GM12878 (cell line): Measurements from ENCODE around the gene LEMD3. TPM values are rescaled to one million over a fixed set of nuclear protein-coding genes. Genes with fewer than 3 reads are reported as not detected.

Experiments
- CBX5 ChIP-seq: sonication (generic); IDR thresholded peaks from 2 replicates; pipeline ENCODE4 v1.6.1; 2016; ENCODE audit warnings: low read depth, moderate library complexity, mild to moderate bottlenecking, inconsistent platforms
- CEBPB ChIP-seq, 2 experiments: fragments of 150-350 bp in 1 of 2; IDR thresholded peaks; 2 replicates each; pipeline ENCODE4 v1.6.1; 2012 to 2014; ENCODE audit warnings: low read depth in 2 of 2, low read length in 2 of 2, borderline replicate concordance in 1 of 2, inconsistent platforms in 1 of 2
- CREB1 ChIP-seq: IDR thresholded peaks from 2 replicates; pipeline ENCODE4 v1.6.1; 2012; ENCODE audit warnings: low read depth, mild to moderate bottlenecking, inconsistent platforms
- DPF2 ChIP-seq: fragments of 450-650 bp; IDR thresholded peaks from 2 replicates; pipeline ENCODE4 v1.6.1; 2017; ENCODE audit warnings: mild to moderate bottlenecking
- HDAC2 ChIP-seq: fragments of 200-600 bp; sonication (generic); IDR thresholded peaks from 2 replicates; pipeline ENCODE4 v1.6.1; 2017
- HDAC6 ChIP-seq: fragments of 200-600 bp; sonication (generic); IDR thresholded peaks from one replicate; pipeline ENCODE4 v1.8.0; 2017; ENCODE audit warnings: antibody characterized with exemption; ENCODE audit not compliant: unreplicated experiment
- HDGF ChIP-seq: fragments of 450-650 bp; IDR thresholded peaks from 2 replicates; pipeline ENCODE4 v1.6.1; 2016; ENCODE audit warnings: antibody characterized with exemption
- KAT2A ChIP-seq: conservative IDR thresholded peaks from 2 replicates; pipeline ENCODE4 v1.6.1; 2011; ENCODE audit warnings: low read depth, low read length; ENCODE audit not compliant: control insufficient read depth
- KDM1A ChIP-seq: fragments of 200-600 bp; sonication (generic); IDR thresholded peaks from 2 replicates; pipeline ENCODE4 v1.6.1; 2016; ENCODE audit warnings: borderline replicate concordance
- MEF2A ChIP-seq: IDR thresholded peaks from 2 replicates; pipeline ENCODE4 v1.6.1; 2011; ENCODE audit warnings: low read depth, mild to moderate bottlenecking, low read length, moderate library complexity; ENCODE audit not compliant: insufficient read depth
- NFYA ChIP-seq: IDR thresholded peaks from 2 replicates; pipeline ENCODE4 v1.6.1; 2011; ENCODE audit warnings: low read depth, mild to moderate bottlenecking, low read length, improper control_type of control experiment, borderline replicate concordance
- NRF1 ChIP-seq: conservative IDR thresholded peaks from 2 replicates; pipeline ENCODE4 v1.6.1; 2011; ENCODE audit warnings: mild to moderate bottlenecking, low read depth, low read length, improper control_type of control experiment
- PBX3 ChIP-seq: IDR thresholded peaks from 2 replicates; pipeline ENCODE4 v1.6.1; 2011; ENCODE audit warnings: mild to moderate bottlenecking, low read depth, low read length, moderate library complexity; ENCODE audit not compliant: insufficient replicate concordance
- POLR2AphosphoS5 ChIP-seq: IDR thresholded peaks from 2 replicates; pipeline ENCODE4 v1.6.1; 2011; ENCODE audit warnings: mild to moderate bottlenecking, low read length, inconsistent platforms
- POU2F2 ChIP-seq: IDR thresholded peaks from 3 replicates; pipeline ENCODE4 v1.6.1; 2011; ENCODE audit warnings: low read depth, mild to moderate bottlenecking, low read length, borderline replicate concordance
- SPI1 ChIP-seq: IDR thresholded peaks from 2 replicates; pipeline ENCODE4 v1.6.1; 2011; ENCODE audit warnings: low read depth, mild to moderate bottlenecking, low read length, moderate library complexity, borderline replicate concordance; ENCODE audit not compliant: insufficient read depth
- SREBF1 ChIP-seq: IDR thresholded peaks from 2 replicates; pipeline ENCODE4 v1.6.1; 2012; ENCODE audit warnings: mild to moderate bottlenecking, low read length
- YY1 ChIP-seq: IDR thresholded peaks from 2 replicates; pipeline ENCODE4 v1.6.1; 2011; ENCODE audit warnings: low read depth, mild to moderate bottlenecking, low read length
- ZNF24 ChIP-seq: fragments of 450-650 bp; IDR thresholded peaks from 2 replicates; pipeline ENCODE4 v1.6.1; 2017; ENCODE audit warnings: antibody characterized with exemption, mild to moderate bottlenecking
- ZNF274 ChIP-seq: IDR thresholded peaks from one replicate; pipeline ENCODE4 v1.8.0; 2011; ENCODE audit not compliant: insufficient read length, insufficient read depth
- ZNF622 ChIP-seq: fragments of 450-650 bp; IDR thresholded peaks from 2 replicates; pipeline ENCODE4 v1.6.1; 2017; ENCODE audit warnings: mild to moderate bottlenecking, inconsistent platforms
- ZSCAN29 ChIP-seq: fragments of 450-650 bp; IDR thresholded peaks from 2 replicates; pipeline ENCODE4 v1.6.1; 2017; ENCODE audit warnings: mild to moderate bottlenecking, moderate library complexity
- ZZZ3 ChIP-seq: IDR thresholded peaks from 2 replicates; pipeline ENCODE4 v1.6.1; 2011; ENCODE audit warnings: low read depth; ENCODE audit not compliant: control insufficient read depth, insufficient read length
- polyA plus RNA-seq, 11 experiments: library from polyadenylated mRNA; depleted of rRNA in 4 of 11; unstranded in 6 of 11; stranded (reverse) in 5 of 11; fragments of >200 nt; fragmentation: Nextera tagmentation in 4 of 11; fragmentation: Illumina TruSeq in 1 of 11; extraction: Ambion mirVana in 4 of 11; extraction: Trizol in 1 of 11; gene quantifications; 1 replicate in 1 of 11; 2 replicates in 10 of 11; pipeline versions ENCODE4 v1.2.1 to v1.2.3, GENCODE V29; 2011 to 2016; ENCODE audit warnings: inconsistent platforms in 2 of 11, missing spikeins in 2 of 11, low read depth in 1 of 11
- total RNA-seq, 4 experiments: library from RNA; depleted of rRNA in 3 of 4; stranded (reverse); fragments of >200 nt in 3 of 4; fragmentation: Illumina TruSeq in 1 of 4; extraction: Trizol in 1 of 4; gene quantifications; 2 replicates each; pipeline versions ENCODE4 v1.2.1 to v1.2.3, GENCODE V29; 2013 to 2021
- TF ChIP-seq, protein P1 (sequence below): fragments of 450-650 bp; IDR thresholded peaks from 2 replicates; pipeline ENCODE4 v1.6.1; 2017; ENCODE audit warnings: antibody characterized with exemption, mild to moderate bottlenecking, moderate library complexity
- TF ChIP-seq, protein P2 (sequence below): IDR thresholded peaks from 2 replicates; pipeline ENCODE4 v1.6.1; 2012; ENCODE audit warnings: low read depth, low read length, improper control_type of control experiment
- TF ChIP-seq, protein P3 (sequence below): IDR thresholded peaks from 2 replicates; pipeline ENCODE4 v1.6.1; 2011; ENCODE audit warnings: borderline replicate concordance, low read depth, mild to moderate bottlenecking, moderate library complexity, mixed read lengths, low read length; ENCODE audit not compliant: insufficient read depth; ENCODE audit errors: extremely low read length

Gene LEMD3
- total and polyA plus RNA-seq, 10 of the 15 experiments (the other 5 are each of a cell fraction or from before 2014, with no cell fraction given), result 7.5 to 26.0 (median 16.5) TPM

DNA sequence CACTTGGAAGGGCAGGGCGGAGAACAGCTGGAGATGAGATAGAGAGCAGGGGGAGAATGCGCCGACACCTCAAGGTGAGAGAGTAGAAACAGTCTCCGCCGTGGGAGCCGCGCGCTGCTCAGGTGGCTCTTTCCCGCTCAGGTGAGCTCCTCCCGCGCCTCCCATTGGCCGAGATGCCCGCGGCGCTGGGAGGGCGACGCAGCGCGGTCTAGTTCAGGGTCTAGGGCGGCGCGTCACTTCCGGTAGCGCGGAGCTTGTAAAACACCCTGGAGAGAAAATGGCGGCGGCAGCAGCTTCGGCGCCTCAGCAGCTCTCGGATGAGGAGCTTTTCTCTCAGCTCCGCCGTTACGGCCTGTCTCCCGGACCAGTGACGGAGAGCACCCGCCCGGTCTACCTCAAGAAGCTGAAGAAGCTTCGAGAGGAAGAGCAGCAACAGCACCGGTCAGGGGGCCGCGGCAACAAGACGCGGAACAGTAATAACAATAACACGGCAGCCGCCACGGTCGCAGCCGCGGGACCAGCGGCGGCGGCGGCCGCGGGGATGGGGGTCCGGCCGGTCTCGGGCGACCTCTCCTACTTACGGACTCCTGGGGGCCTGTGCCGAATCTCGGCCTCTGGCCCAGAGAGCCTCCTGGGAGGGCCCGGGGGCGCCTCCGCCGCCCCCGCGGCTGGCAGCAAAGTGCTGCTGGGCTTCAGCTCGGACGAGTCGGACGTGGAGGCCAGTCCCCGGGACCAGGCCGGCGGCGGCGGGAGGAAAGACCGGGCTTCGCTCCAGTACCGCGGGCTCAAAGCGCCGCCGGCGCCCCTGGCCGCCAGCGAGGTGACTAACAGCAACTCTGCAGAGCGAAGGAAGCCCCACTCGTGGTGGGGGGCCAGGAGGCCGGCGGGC lies at the start of gene LEMD3 (continued):
- TF ChIP-seq NRF1, result peak; percentile 19; the same call in 1 of the 2 replicates
- peak; percentile 62; the same call in 2 of the 3 replicates for TF ChIP-seq POU2F2
- no peak for TF ChIP-seq KDM1A
- TF ChIP-seq ZNF274, result no peak
- no peak for TF ChIP-seq SPI1
- peak; percentile 99 for TF ChIP-seq YY1
- TF ChIP-seq CREB1, result peak; percentile 96
- TF ChIP-seq ZZZ3, result no peak
- TF ChIP-seq SREBF1, result no peak
- TF ChIP-seq CEBPB (IDR thresholded peaks at IDR 0.05; ENCODE audit: borderline replicate concordance in 1 of 2, low read depth in 2 of 2, low read length in 2 of 2), result no peak
- 0 out of 2 replicates have a peak, but pooled peaks have one; percentile 64 for TF ChIP-seq CBX5
- TF ChIP-seq, protein P1, sequence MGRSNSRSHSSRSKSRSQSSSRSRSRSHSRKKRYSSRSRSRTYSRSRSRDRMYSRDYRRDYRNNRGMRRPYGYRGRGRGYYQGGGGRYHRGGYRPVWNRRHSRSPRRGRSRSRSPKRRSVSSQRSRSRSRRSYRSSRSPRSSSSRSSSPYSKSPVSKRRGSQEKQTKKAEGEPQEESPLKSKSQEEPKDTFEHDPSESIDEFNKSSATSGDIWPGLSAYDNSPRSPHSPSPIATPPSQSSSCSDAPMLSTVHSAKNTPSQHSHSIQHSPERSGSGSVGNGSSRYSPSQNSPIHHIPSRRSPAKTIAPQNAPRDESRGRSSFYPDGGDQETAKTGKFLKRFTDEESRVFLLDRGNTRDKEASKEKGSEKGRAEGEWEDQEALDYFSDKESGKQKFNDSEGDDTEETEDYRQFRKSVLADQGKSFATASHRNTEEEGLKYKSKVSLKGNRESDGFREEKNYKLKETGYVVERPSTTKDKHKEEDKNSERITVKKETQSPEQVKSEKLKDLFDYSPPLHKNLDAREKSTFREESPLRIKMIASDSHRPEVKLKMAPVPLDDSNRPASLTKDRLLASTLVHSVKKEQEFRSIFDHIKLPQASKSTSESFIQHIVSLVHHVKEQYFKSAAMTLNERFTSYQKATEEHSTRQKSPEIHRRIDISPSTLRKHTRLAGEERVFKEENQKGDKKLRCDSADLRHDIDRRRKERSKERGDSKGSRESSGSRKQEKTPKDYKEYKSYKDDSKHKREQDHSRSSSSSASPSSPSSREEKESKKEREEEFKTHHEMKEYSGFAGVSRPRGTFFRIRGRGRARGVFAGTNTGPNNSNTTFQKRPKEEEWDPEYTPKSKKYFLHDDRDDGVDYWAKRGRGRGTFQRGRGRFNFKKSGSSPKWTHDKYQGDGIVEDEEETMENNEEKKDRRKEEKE, result no peak
- peak; percentile 61 for TF ChIP-seq HDAC6
- no peak for TF ChIP-seq ZNF24
- TF ChIP-seq, protein P2, sequence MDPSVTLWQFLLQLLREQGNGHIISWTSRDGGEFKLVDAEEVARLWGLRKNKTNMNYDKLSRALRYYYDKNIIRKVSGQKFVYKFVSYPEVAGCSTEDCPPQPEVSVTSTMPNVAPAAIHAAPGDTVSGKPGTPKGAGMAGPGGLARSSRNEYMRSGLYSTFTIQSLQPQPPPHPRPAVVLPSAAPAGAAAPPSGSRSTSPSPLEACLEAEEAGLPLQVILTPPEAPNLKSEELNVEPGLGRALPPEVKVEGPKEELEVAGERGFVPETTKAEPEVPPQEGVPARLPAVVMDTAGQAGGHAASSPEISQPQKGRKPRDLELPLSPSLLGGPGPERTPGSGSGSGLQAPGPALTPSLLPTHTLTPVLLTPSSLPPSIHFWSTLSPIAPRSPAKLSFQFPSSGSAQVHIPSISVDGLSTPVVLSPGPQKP, result peak; percentile 97
- TF ChIP-seq NFYA, result no peak
- peak; percentile 95 for TF ChIP-seq POLR2AphosphoS5
- TF ChIP-seq KAT2A, result no peak
- TF ChIP-seq ZNF622, result no peak
- no peak for TF ChIP-seq PBX3
- no peak for TF ChIP-seq HDAC2
- TF ChIP-seq HDGF, result peak; percentile 93
- no peak for TF ChIP-seq DPF2
- 0 out of 2 replicates have a peak, but pooled peaks have one; percentile 12 for TF ChIP-seq MEF2A
- no peak for TF ChIP-seq ZSCAN29
- TF ChIP-seq, protein P3, sequence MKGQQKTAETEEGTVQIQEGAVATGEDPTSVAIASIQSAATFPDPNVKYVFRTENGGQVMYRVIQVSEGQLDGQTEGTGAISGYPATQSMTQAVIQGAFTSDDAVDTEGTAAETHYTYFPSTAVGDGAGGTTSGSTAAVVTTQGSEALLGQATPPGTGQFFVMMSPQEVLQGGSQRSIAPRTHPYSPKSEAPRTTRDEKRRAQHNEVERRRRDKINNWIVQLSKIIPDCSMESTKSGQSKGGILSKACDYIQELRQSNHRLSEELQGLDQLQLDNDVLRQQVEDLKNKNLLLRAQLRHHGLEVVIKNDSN, result peak; percentile 68
